Gastroesophageal sphincter (tissue), 3 donors: ENCODE data around the gene CYFIP2.

Experiments used
- EP300 ChIP-seq: sonication (generic); formaldehyde crosslinking; IDR thresholded peaks from one replicate; pipeline ENCODE4 v1.6.1; 2017; ENCODE audit warnings: antibody characterized with exemption, mild to moderate bottlenecking
- POLR2A ChIP-seq, 2 donors: fragments of 450-650 bp; IDR thresholded peaks; one replicate each; pipeline ENCODE4 v1.6.1; 2017; ENCODE audit warnings: antibody characterized with exemption in 2 of 2, mild to moderate bottlenecking in 2 of 2, moderate library complexity in 1 of 2
- POLR2AphosphoS5 ChIP-seq: sonication (generic); formaldehyde crosslinking; IDR thresholded peaks from one replicate; pipeline ENCODE4 v1.6.1; 2017; ENCODE audit warnings: antibody characterized with exemption
- TF ChIP-seq, protein P1 (sequence below), 4 experiments: fragments of 200-600 bp in 2 of 4; fragments of 450-650 bp in 2 of 4; sonication (generic) in 1 of 4; IDR thresholded peaks; one replicate each; pipeline ENCODE4 v1.5.1; 2017 to 2019; ENCODE audit warnings: antibody characterized with exemption in 4 of 4, mild to moderate bottlenecking in 2 of 4, moderate library complexity in 2 of 4

DNA sequence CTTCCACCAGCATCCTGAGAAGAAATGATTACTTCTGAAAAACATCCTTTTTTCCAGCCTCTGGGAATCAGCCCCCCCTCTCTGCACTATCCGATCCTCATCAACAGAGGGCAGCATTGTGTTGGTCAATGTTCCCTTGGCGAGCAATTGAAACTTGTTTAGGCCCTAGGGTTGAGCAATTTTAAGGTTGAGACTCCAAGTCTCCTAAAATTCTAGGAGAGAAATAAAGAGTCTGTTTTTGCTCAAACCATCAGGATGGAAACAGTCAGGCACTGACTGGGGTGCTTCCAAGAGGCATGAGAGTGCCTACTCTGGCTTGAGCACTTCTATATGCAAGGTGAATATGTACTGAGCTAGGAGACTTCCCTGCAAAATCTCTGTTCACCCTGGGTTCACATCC, 12.4 kb upstream of the CYFIP2 start:
- TF ChIP-seq POLR2A (IDR thresholded peaks at IDR 0.05) = no peak
- TF ChIP-seq, protein P1, sequence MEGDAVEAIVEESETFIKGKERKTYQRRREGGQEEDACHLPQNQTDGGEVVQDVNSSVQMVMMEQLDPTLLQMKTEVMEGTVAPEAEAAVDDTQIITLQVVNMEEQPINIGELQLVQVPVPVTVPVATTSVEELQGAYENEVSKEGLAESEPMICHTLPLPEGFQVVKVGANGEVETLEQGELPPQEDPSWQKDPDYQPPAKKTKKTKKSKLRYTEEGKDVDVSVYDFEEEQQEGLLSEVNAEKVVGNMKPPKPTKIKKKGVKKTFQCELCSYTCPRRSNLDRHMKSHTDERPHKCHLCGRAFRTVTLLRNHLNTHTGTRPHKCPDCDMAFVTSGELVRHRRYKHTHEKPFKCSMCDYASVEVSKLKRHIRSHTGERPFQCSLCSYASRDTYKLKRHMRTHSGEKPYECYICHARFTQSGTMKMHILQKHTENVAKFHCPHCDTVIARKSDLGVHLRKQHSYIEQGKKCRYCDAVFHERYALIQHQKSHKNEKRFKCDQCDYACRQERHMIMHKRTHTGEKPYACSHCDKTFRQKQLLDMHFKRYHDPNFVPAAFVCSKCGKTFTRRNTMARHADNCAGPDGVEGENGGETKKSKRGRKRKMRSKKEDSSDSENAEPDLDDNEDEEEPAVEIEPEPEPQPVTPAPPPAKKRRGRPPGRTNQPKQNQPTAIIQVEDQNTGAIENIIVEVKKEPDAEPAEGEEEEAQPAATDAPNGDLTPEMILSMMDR (IDR thresholded peaks at IDR 0.05) = peak; percentile 72 to 83 (median 76)
- TF ChIP-seq EP300 = no peak
- TF ChIP-seq POLR2AphosphoS5 = peak; percentile 51
